Right lobe of liver (tissue), 4 donors: ENCODE results near the gene SCD.

Experiments
- POLR2A ChIP-seq: fragments of 450-650 bp; IDR thresholded peaks from one replicate; pipeline ENCODE4 v1.6.1; 2017; ENCODE audit warnings: antibody characterized with exemption, mild to moderate bottlenecking
- TF ChIP-seq, protein P1 (sequence below), 4 donors: fragments of 200-600 bp in 3 of 4; fragments of 450-650 bp in 1 of 4; IDR thresholded peaks; one replicate each; pipeline versions ENCODE4 v1.5.1 to v1.8.0; 2016 to 2022; ENCODE audit warnings: antibody characterized with exemption in 4 of 4, mild to moderate bottlenecking in 2 of 4
- donor health status: DM: no; HTN: no; CAD: no.
- donor health status: DM: no; HTN: no; CAD: no.
- donor health status: DM: no; HTN: yes; CAD: no.

DNA sequence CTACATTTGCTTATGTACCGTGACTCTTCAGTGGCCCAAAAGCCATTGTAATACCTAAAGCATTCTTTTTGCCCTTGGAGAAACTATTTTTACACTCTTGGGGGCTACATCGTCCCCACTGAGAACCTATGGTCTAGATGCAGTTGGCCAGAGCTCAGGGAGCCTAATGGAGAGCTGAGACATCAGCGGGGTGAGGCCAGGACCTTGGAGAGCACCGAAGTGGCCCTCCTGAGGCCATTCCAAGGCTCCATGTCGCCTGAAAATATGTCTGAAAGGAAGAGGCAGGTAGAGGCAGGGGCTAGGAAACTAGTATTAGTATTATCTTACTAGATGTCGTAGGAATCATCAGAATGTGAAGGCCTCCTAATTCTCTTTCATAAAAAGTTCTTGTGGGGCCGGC lies 21.9 kb upstream of the SCD start:
- TF ChIP-seq, protein P1, sequence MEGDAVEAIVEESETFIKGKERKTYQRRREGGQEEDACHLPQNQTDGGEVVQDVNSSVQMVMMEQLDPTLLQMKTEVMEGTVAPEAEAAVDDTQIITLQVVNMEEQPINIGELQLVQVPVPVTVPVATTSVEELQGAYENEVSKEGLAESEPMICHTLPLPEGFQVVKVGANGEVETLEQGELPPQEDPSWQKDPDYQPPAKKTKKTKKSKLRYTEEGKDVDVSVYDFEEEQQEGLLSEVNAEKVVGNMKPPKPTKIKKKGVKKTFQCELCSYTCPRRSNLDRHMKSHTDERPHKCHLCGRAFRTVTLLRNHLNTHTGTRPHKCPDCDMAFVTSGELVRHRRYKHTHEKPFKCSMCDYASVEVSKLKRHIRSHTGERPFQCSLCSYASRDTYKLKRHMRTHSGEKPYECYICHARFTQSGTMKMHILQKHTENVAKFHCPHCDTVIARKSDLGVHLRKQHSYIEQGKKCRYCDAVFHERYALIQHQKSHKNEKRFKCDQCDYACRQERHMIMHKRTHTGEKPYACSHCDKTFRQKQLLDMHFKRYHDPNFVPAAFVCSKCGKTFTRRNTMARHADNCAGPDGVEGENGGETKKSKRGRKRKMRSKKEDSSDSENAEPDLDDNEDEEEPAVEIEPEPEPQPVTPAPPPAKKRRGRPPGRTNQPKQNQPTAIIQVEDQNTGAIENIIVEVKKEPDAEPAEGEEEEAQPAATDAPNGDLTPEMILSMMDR (IDR thresholded peaks at IDR 0.05), result no peak
- no peak for TF ChIP-seq POLR2A
